CD14-positive monocyte (primary cell): ENCODE measurements around the gene TTYH3. TPM values are rescaled to one million over a fixed set of nuclear protein-coding genes. Genes with fewer than 3 reads are reported as not detected.

Experiments
- DNase-seq, 3 donors: peaks; one replicate each; pipeline ENCODE4 v3.0.0-alpha.2; 2011 to 2022
- H2AFZ ChIP-seq: 2 replicates; pipeline ENCODE4 v1.6.0; 2012; ENCODE audit warnings: mild to moderate bottlenecking, low read depth, low read length, inconsistent platforms; ENCODE audit not compliant: insufficient read depth, poor library complexity, severe bottlenecking
- H3K27ac ChIP-seq, 2 donors: 1 replicate in 1 of 2; 2 replicates in 1 of 2; pipeline ENCODE4 v1.5.1; 2012 to 2013; ENCODE audit warnings: low read length in 2 of 2, control low read depth in 1 of 2, inconsistent platforms in 1 of 2, low read depth in 1 of 2, mild to moderate bottlenecking in 1 of 2
- H3K27me3 ChIP-seq, 2 donors: one replicate each; pipeline versions ENCODE4 v1.6.0 to v1.6.1; 2011 to 2013; ENCODE audit warnings: low read length in 2 of 2; ENCODE audit not compliant: control insufficient read depth in 2 of 2, insufficient read depth in 2 of 2
- H3K36me3 ChIP-seq, 2 donors: replicated peaks in 1 of 2; 1 replicate in 1 of 2; 2 replicates in 1 of 2; pipeline versions ENCODE4 v1.5.1 to v1.6.1; 2012 to 2013; ENCODE audit warnings: low read length in 2 of 2, control low read depth in 1 of 2, inconsistent platforms in 1 of 2, mild to moderate bottlenecking in 1 of 2; ENCODE audit not compliant: insufficient read depth in 2 of 2, control insufficient read depth in 1 of 2
- H3K4me1 ChIP-seq, 2 donors: 1 replicate in 1 of 2; 2 replicates in 1 of 2; pipeline versions ENCODE4 v1.5.1 to v1.6.1; 2012 to 2013; ENCODE audit warnings: low read length in 2 of 2, control low read depth in 1 of 2, inconsistent platforms in 1 of 2, mild to moderate bottlenecking in 1 of 2, moderate library complexity in 1 of 2; ENCODE audit not compliant: insufficient read depth in 2 of 2, control insufficient read depth in 1 of 2
- H3K4me2 ChIP-seq: replicated peaks from 2 replicates; pipeline ENCODE3; 2012; ENCODE audit warnings: low read length, moderate library complexity, mild to moderate bottlenecking; ENCODE audit not compliant: poor library complexity, severe bottlenecking; ENCODE audit errors: extremely low read depth
- H3K4me3 ChIP-seq, 3 experiments: fragments of 200-600 bp in 1 of 3; sonication (generic) in 1 of 3; replicated peaks in 1 of 3; 1 replicate in 2 of 3; 2 replicates in 1 of 3; pipeline ENCODE4 v1.5.1; 2011 to 2013; ENCODE audit warnings: low read length in 3 of 3, mild to moderate bottlenecking in 3 of 3, control low read depth in 2 of 3, low read depth in 2 of 3, inconsistent platforms in 1 of 3, moderate library complexity in 1 of 3
- H3K79me2 ChIP-seq: 2 replicates; pipeline ENCODE4 v1.6.0; 2012; ENCODE audit warnings: mild to moderate bottlenecking, control low read depth, inconsistent platforms, low read length, moderate library complexity; ENCODE audit not compliant: insufficient read depth
- H3K9ac ChIP-seq: 2 replicates; pipeline ENCODE4 v1.6.0; 2017; ENCODE audit warnings: low read length, mild to moderate bottlenecking; ENCODE audit not compliant: insufficient read depth, poor library complexity, severe bottlenecking
- H3K9me3 ChIP-seq, 2 donors: replicated peaks in 1 of 2; 1 replicate in 1 of 2; 2 replicates in 1 of 2; pipeline versions ENCODE4 v1.5.1 to v1.6.1; 2012 to 2013; ENCODE audit warnings: low read length in 2 of 2, control low read depth in 1 of 2; ENCODE audit not compliant: control insufficient read depth in 1 of 2, insufficient read depth in 1 of 2
- H4K20me1 ChIP-seq: 2 replicates; pipeline ENCODE4 v1.6.0; 2012; ENCODE audit warnings: mild to moderate bottlenecking, low read length, control low read depth, moderate library complexity; ENCODE audit not compliant: insufficient read depth
- H3K27ac Mint-ChIP-seq, 7 donors: one replicate each; pipeline ENCODE4 v1.8.0; 2020; ENCODE audit warnings: mild to moderate bottlenecking in 7 of 7, mixed read lengths in 7 of 7, moderate library complexity in 6 of 7, inconsistent platforms in 2 of 7
- H3K27me3 Mint-ChIP-seq, 3 donors: one replicate each; pipeline ENCODE4 v1.8.0; 2021 to 2022; ENCODE audit warnings: low read depth in 3 of 3, mild to moderate bottlenecking in 3 of 3, mixed read lengths in 3 of 3, moderate library complexity in 3 of 3, inconsistent platforms in 1 of 3
- H3K36me3 Mint-ChIP-seq, 2 donors: one replicate each; pipeline ENCODE4 v1.8.0; 2020; ENCODE audit warnings: mixed read lengths in 2 of 2, inconsistent platforms in 1 of 2, mild to moderate bottlenecking in 1 of 2
- H3K4me1 Mint-ChIP-seq: one replicate; pipeline ENCODE4 v1.8.0; 2020; ENCODE audit warnings: mild to moderate bottlenecking, mixed read lengths
- H3K4me3 Mint-ChIP-seq, 2 donors: one replicate each; pipeline ENCODE4 v1.8.0; 2020; ENCODE audit warnings: mild to moderate bottlenecking in 2 of 2, mixed read lengths in 2 of 2, moderate library complexity in 1 of 2
- H3K9me3 Mint-ChIP-seq, 7 donors: one replicate each; pipeline ENCODE4 v1.8.0; 2020 to 2022; ENCODE audit warnings: mixed read lengths in 7 of 7, mild to moderate bottlenecking in 6 of 7, moderate library complexity in 6 of 7, inconsistent platforms in 2 of 7
- WGBS: methylation state at CpG from one replicate; pipeline ENCODE4 v1.1.5; 2013; ENCODE audit warnings: missing lambda C conversion rate; ENCODE audit not compliant: insufficient coverage; 5-methylcytosine and 5-hydroxymethylcytosine counted together
- intact Hi-C, 2 donors: fragments of 100-400 bp; cut with micrococcal nuclease; formaldehyde crosslinking; loops; one replicate each; pipeline versions ENCODE4 v1.15.0 to v1.15.1; 2023
- polyA plus RNA-seq, 3 donors: library from polyadenylated mRNA; depleted of rRNA in 1 of 3; unstranded in 2 of 3; stranded (reverse) in 1 of 3; fragments of 300-500 nt in 2 of 3; fragments of >200 nt in 1 of 3; fragmentation: Illumina TruSeq in 2 of 3; gene quantifications; 1 replicate in 2 of 3; 2 replicates in 1 of 3; pipeline ENCODE4 v1.2.3, GENCODE V29; 2012 to 2021
- TF ChIP-seq, protein P1 (sequence below): fragments of 200-600 bp; IDR thresholded peaks from one replicate; pipeline ENCODE4 v1.8.0; 2022; ENCODE audit warnings: antibody characterized with exemption, mild to moderate bottlenecking

Gene TTYH3
- polyA plus RNA-seq, 3 donors: 13.4 to 73.5 (median 17.4) TPM

DNA sequence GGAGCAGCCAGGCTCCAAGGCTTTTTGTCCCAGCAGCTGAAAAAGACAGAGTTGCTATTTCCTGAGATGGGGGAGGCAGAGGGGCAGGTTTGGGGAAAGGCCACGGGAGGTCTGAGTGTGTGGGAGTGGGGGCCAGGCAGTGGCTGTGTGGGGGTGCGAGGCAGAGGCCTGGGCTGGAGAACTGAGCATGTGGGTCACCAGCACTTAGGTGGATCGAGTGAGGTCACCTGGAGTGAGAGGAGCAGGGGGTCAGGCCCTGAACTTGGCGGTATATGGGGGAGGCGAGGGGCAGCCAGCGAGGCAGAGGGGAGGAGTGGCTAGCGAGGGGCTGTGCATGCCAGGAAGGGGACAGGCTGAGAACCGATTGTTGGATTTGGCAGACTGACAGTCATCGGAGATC is 44.7 kb upstream of the TTYH3 start:
- Histone ChIP-seq H3K27me3 (no peaks in the 10 kb centered on the region), H3K4me3 (no peak overlapping the region), H3K9me3 (no peaks in the 10 kb centered on the region), H2AFZ (no peak overlapping the region), H4K20me1 (no peaks in the 10 kb centered on the region), H3K4me1 (no peaks in the 10 kb centered on the region), H3K79me2 (no peaks in the 10 kb centered on the region), H3K9ac (no peak overlapping the region), H3K27ac (no peak overlapping the region), H3K4me2 (no peak overlapping the region), H3K36me3 (peaks cover 34 to 67% of the 10 kb centered on the region in 2 donors)
- no peak overlapping the region for H3K4me3 Mint-ChIP-seq
- H3K4me1 Mint-ChIP-seq: no peaks in the 10 kb centered on the region
- H3K9me3 Mint-ChIP-seq: peaks cover 0 to 3% (median 0%) of the 10 kb centered on the region in 7 donors
- H3K36me3 Mint-ChIP-seq: peaks cover 45 to 79% of the 10 kb centered on the region in 2 donors
- peak overlapping the region in 1 of 7 donors; percentile 60 for H3K27ac Mint-ChIP-seq
- TF ChIP-seq, protein P1, sequence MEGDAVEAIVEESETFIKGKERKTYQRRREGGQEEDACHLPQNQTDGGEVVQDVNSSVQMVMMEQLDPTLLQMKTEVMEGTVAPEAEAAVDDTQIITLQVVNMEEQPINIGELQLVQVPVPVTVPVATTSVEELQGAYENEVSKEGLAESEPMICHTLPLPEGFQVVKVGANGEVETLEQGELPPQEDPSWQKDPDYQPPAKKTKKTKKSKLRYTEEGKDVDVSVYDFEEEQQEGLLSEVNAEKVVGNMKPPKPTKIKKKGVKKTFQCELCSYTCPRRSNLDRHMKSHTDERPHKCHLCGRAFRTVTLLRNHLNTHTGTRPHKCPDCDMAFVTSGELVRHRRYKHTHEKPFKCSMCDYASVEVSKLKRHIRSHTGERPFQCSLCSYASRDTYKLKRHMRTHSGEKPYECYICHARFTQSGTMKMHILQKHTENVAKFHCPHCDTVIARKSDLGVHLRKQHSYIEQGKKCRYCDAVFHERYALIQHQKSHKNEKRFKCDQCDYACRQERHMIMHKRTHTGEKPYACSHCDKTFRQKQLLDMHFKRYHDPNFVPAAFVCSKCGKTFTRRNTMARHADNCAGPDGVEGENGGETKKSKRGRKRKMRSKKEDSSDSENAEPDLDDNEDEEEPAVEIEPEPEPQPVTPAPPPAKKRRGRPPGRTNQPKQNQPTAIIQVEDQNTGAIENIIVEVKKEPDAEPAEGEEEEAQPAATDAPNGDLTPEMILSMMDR: no peak
- H3K27me3 Mint-ChIP-seq: no peaks in the 10 kb centered on the region
- 97% methylated on average over 9 of the region's 9 CpGs for WGBS
- intact Hi-C loops: no loop called here
- no peak for DNase-seq

DNA sequence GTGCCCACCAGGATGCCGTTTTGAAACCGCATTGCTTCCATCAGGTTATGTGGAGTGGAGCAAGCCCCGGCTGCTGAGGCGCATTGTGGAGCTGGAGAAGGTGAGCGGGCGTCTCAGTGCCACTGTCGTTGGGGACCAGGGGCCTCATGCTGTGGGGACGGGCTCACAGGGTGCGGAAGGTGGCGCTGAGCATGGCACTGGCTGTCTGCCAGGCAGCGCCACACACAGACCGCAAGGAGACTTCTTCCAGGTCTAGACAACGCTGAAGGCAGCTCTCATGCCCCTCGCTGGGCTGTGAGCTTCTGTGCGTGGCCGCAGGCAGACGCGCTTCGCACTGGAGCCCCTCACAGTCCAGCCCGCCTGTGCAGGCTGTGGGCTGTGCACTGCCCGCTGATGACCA is 44.0 kb upstream of the TTYH3 start:
- no peak for DNase-seq
- H3K27me3 Mint-ChIP-seq: no peaks in the 10 kb centered on the region
- H3K36me3 ChIP-seq: peaks cover 40 to 74% of the 10 kb centered on the region in 2 donors
- no peak overlapping the region for H3K27ac ChIP-seq
- TF ChIP-seq, protein P1: no peak
- H3K36me3 Mint-ChIP-seq: peaks cover 48 to 81% of the 10 kb centered on the region in 2 donors
- 97% methylated on average over 20 of the region's 21 CpGs for WGBS
- H3K9me3 ChIP-seq: no peaks in the 10 kb centered on the region
- no peaks in the 10 kb centered on the region for H3K79me2 ChIP-seq
- H3K4me3 Mint-ChIP-seq: no peak overlapping the region
- H3K4me2 ChIP-seq: no peak overlapping the region
- no peaks in the 10 kb centered on the region for H3K4me1 Mint-ChIP-seq
- H3K9ac ChIP-seq: no peak overlapping the region
- peak overlapping the region in 1 of 7 donors; percentile 60 for H3K27ac Mint-ChIP-seq
- H3K4me3 ChIP-seq: no peak overlapping the region
- H3K27me3 ChIP-seq: no peaks in the 10 kb centered on the region
- H2AFZ ChIP-seq: no peak overlapping the region
- H3K4me1 ChIP-seq: no peaks in the 10 kb centered on the region
- intact Hi-C loops: no loop called here
- no peaks in the 10 kb centered on the region for H4K20me1 ChIP-seq
- peaks cover 0 to 3% (median 0%) of the 10 kb centered on the region in 7 donors for H3K9me3 Mint-ChIP-seq
